Left ventricle myocardium inferior (tissue), 1 donor: ENCODE data around the gene SOCS3. TPM values are rescaled to one million over a fixed set of nuclear protein-coding genes. Genes with fewer than 3 reads are reported as not detected.

ENCODE experiments used
- DNase-seq: peaks from one replicate; pipeline ENCODE4 v3.0.0-alpha.2; 2020
- H3K27ac ChIP-seq: fragments of 200-600 bp; replicated peaks from 2 replicates; pipeline ENCODE4 v1.8.0; 2021
- H3K27me3 ChIP-seq: fragments of 200-600 bp; 2 replicates; pipeline ENCODE4 v1.8.0; 2021; ENCODE audit warnings: low read depth
- H3K36me3 ChIP-seq: fragments of 200-600 bp; 2 replicates; pipeline ENCODE4 v1.8.0; 2021
- H3K4me1 ChIP-seq: fragments of 200-600 bp; 2 replicates; pipeline ENCODE4 v1.8.0; 2021
- H3K4me3 ChIP-seq: fragments of 200-600 bp; 2 replicates; pipeline ENCODE4 v1.8.0; 2021; ENCODE audit warnings: mild to moderate bottlenecking, moderate library complexity
- H3K9me3 ChIP-seq: fragments of 200-600 bp; replicated peaks from 2 replicates; pipeline ENCODE4 v1.8.0; 2021
- intact Hi-C: fragments of 100-400 bp; cut with micrococcal nuclease; formaldehyde crosslinking; loops from one replicate; pipeline ENCODE4 v1.11.0; 2022
- long read RNA-seq: library from polyadenylated mRNA; unstranded; transcript quantifications from one replicate; pipeline ENCODE4 v2.0.0, GENCODE V29; 2021
- total RNA-seq: library from RNA; stranded (reverse); fragmentation: NEBNext Ultra II Directional; extraction: Animal tissue kit (Norgen Biotek cat#: 25700); gene quantifications from one replicate; pipeline ENCODE4 v1.2.1, GENCODE V29; 2021
- TF ChIP-seq, protein P1 (sequence below): fragments of 200-600 bp; IDR thresholded peaks from 2 replicates; pipeline ENCODE4 v1.8.0; 2021; ENCODE audit warnings: antibody characterized with exemption, mild to moderate bottlenecking, borderline replicate concordance
- donor health status: DM: no; HTN: yes; CAD: no; lungs with severe emphysema.

The SOCS3 gene, protein sequence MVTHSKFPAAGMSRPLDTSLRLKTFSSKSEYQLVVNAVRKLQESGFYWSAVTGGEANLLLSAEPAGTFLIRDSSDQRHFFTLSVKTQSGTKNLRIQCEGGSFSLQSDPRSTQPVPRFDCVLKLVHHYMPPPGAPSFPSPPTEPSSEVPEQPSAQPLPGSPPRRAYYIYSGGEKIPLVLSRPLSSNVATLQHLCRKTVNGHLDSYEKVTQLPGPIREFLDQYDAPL
- 9.5 TPM for total RNA-seq
- long read RNA-seq, transcript SOCS3-201 (2 exons, 2,734 nt): major isoform, 70 of 77 reads
- long read RNA-seq, partial matches to known transcripts: 0 of 77 reads
- long read RNA-seq, other reads (novel, unspliced or antisense): 7 of 77 reads

DNA sequence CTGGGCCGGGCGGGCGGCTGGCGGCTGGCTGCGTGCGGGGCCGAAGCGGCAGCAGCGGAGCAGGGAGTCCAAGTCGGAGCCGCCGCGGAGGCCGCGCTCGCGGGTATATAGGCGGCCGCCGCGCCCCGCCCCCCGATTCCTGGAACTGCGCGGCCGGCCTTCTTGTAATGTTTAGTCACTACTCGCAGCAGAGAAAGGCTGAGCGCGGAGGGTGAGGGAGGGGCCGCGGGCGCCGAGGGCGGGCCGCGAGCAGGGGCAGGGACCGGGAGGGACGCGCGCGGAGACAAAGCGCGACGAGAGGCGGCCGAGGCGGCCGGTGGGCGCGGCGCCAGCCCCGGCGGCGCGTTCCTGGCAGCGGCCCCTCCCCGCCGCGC lies at the start of gene SOCS3:
Gene SOCS3 (minus strand): TSS at position 81 of the 374 bp plus-strand sequence. CDS start 982 bp downstream, outside the sequence.
- H3K27ac ChIP-seq: peak within 1 kb of the TSS; percentile 97
- intact Hi-C loops: loop anchor here (10.0 kb wide), 1 partner anchor 65 kb away; no protein-coding TSS in a partner anchor
- DNase-seq: peak; percentile 95

DNA sequence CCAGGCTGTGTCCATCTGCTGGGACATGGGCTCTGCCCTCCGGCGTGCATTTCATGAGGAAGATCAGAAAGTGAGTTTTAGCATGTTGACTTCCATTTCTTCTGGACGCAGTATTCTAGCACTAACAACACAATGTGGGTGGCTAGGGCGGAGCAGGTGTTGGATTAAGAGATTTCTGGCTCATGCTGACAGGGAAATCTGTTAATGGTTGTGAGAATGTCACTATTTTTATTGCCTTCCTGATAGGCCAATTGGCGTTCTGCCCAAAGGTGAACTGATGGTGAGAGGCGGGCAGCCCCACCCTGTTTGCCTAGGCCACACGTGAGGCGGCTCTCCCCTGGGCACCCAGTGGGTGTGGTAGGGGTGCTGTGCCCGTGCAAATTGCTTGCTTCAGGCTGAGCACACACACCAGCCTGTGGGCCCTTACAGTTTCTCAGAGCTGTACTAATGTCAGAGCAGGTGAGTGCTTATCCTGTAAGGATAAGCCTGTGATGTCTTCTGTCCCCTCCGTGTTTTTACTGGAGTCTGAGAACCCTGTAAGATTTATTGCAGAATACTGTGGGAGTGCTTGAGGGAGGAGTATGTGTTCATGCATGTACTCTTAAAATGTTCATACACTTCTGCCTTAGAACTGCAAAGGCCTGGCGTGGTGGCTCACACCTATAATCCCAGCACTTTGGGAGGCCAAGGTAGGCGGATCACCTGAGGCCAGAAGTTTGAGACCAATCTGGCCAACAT lies 49.5 kb upstream of the SOCS3 start:
- TF ChIP-seq, protein P1, sequence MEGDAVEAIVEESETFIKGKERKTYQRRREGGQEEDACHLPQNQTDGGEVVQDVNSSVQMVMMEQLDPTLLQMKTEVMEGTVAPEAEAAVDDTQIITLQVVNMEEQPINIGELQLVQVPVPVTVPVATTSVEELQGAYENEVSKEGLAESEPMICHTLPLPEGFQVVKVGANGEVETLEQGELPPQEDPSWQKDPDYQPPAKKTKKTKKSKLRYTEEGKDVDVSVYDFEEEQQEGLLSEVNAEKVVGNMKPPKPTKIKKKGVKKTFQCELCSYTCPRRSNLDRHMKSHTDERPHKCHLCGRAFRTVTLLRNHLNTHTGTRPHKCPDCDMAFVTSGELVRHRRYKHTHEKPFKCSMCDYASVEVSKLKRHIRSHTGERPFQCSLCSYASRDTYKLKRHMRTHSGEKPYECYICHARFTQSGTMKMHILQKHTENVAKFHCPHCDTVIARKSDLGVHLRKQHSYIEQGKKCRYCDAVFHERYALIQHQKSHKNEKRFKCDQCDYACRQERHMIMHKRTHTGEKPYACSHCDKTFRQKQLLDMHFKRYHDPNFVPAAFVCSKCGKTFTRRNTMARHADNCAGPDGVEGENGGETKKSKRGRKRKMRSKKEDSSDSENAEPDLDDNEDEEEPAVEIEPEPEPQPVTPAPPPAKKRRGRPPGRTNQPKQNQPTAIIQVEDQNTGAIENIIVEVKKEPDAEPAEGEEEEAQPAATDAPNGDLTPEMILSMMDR: no peak

More for the DNA sequence above, at the start of gene SOCS3:
- TF ChIP-seq, protein P1: no peak
- H3K9me3 ChIP-seq: no peaks in the 10 kb centered on the region
- peaks cover 31% of the 10 kb centered on the region for H3K36me3 ChIP-seq
- no peaks in the 10 kb centered on the region for H3K27me3 ChIP-seq
- peak within 1 kb of the TSS; percentile 85 for H3K4me3 ChIP-seq
- H3K4me1 ChIP-seq: peaks cover 58% of the 10 kb centered on the region

DNA sequence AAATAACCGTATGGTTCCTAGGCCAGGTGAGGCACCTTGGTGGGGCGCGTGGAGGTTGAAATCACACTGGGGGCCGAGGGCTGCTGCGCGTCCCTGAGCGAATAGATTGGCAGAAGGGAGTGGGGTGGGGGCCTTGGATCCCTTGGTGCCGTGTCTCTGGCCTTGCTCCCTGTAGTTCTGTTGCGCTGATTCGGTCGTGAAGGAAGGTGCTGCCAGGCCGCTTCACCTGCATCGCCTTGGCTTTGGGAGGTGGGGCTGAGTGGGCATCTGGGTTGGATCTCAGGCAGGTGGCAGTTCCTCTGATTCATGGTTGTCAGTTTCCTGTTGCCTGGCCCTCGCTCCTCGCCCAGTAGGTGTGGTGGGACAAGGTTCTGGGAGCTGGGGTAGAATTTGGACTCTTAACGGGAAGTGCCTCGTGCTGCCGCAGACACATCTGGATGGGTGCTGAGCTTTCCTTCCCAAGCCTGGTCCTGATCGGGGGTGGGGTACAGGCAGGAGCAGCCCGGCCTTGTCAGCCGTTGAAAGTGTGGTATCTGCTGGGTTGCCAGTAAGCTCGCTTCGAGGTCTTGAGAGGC lies 48.7 kb upstream of the SOCS3 start:
- TF ChIP-seq, protein P1: no peak
- intact Hi-C loops: no loop called here
- Histone ChIP-seq H3K27ac (no peak overlapping the region), H3K4me1 (peaks cover 60% of the 10 kb centered on the region), H3K9me3 (no peaks in the 10 kb centered on the region), H3K27me3 (no peaks in the 10 kb centered on the region), H3K4me3 (no peak overlapping the region), H3K36me3 (peaks cover 30% of the 10 kb centered on the region)
- no peak for DNase-seq

More for the DNA sequence above, 49.5 kb upstream of the SOCS3 start:
- intact Hi-C loops: no loop called here
- no peaks in the 10 kb centered on the region for H3K27me3 ChIP-seq
- H3K9me3 ChIP-seq: no peaks in the 10 kb centered on the region
- peaks cover 68% of the 10 kb centered on the region for H3K4me1 ChIP-seq
- no peak for DNase-seq
- H3K4me3 ChIP-seq: no peak overlapping the region
- peak overlapping the region; percentile 13 for H3K27ac ChIP-seq
- H3K36me3 ChIP-seq: peaks cover 22% of the 10 kb centered on the region

DNA sequence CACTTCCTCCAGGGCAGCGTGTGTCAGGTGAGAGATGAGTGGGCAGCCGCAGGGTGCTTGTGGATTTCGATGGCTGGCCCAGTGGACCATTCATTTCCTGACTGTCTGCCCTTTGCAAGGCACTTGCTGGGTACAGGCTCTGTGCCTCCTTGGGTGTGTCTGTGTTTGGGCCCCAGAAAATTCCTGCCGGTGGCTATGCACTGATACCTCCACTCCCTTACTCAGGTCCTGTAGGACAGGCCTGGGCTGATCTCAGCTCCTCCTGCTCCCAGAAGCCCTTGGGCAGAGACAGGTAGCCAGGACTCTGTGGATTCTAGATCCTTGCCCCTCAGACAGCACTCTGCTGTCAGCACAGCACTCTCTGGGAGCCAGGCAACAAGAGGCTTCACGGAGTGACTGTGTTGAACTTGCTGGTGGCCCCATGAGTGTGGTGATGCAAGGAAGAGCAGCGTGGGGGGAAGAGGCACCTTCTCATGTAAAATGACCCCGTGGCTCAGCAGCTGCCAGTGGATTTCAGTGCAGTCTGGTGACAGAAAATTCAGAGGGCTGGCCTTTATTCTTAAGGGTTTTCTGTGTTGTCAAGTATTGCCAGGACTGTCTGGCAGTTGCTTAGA lies 47.6 kb upstream of the SOCS3 start:
- Histone ChIP-seq H3K27me3 (no peaks in the 10 kb centered on the region), H3K36me3 (peaks cover 40% of the 10 kb centered on the region), H3K4me1 (peaks cover 49% of the 10 kb centered on the region), H3K27ac (no peak overlapping the region), H3K9me3 (no peaks in the 10 kb centered on the region), H3K4me3 (no peak overlapping the region)
- intact Hi-C loops: no loop called here
- TF ChIP-seq, protein P1: no peak
- DNase-seq: no peak

DNA sequence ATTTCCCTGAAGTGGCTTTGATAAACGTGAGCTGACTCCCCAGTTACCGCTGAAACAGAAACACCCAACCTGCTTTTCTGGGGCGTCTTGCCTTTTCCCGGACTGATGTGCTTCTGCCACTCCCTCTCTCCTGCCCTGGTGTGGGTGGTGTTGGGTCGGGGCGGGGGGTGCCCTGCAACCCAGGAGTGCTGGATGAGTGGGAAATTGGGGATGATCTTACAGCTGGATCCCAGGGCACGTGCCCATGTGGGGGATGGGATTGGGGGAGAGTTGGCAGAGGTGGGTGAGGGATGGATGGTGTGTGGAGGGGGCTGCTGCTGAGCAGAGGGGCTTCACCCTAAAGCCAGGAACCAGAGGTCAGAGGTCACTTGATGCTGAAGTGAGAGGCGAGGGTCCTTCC lies 47.0 kb upstream of the SOCS3 start:
- H3K36me3 ChIP-seq: peaks cover 46% of the 10 kb centered on the region
- intact Hi-C loops: no loop called here
- H3K9me3 ChIP-seq: no peaks in the 10 kb centered on the region
- H3K4me3 ChIP-seq: no peak overlapping the region
- peaks cover 44% of the 10 kb centered on the region for H3K4me1 ChIP-seq
- no peak for DNase-seq
- no peaks in the 10 kb centered on the region for H3K27me3 ChIP-seq
- no peak overlapping the region for H3K27ac ChIP-seq
- TF ChIP-seq, protein P1: no peak
